ENCODE results near the gene FAM76B. TPM values are rescaled to one million over a fixed set of nuclear protein-coding genes. Genes with fewer than 3 reads are reported as not detected.

Gene FAM76B
- total and polyA plus RNA-seq, 2 of the 13 experiments (the other 11 are each of a cell fraction or from before 2014, with no cell fraction given), result 20.2 to 24.2 TPM

- TF ChIP-seq FOXP4 (CRISPR knock-in tag; IDR thresholded peaks at IDR 0.05) (0 out of 2 replicates have a peak, but pooled peaks have one; percentile 11), STAT5B (CRISPR knock-in tag; IDR thresholded peaks at IDR 0.05) (no peak), ZNF18 (CRISPR knock-in tag; IDR thresholded peaks at IDR 0.05; ENCODE audit: insufficient replicate concordance) (no peak), NFE2L1 (CRISPR knock-in tag; IDR thresholded peaks at IDR 0.05; ENCODE audit: borderline replicate concordance) (no peak), FIP1L1 (IDR thresholded peaks at IDR 0.05; ENCODE audit: borderline replicate concordance, insufficient read depth, low read depth, low read length) (no peak), ZNF652 (CRISPR knock-in tag; IDR thresholded peaks at IDR 0.05; ENCODE audit: borderline replicate concordance, low read depth) (no peak), ZNF749 (CRISPR knock-in tag; IDR thresholded peaks at IDR 0.05; ENCODE audit: borderline replicate concordance) (no peak; the same call in 1 of the 2 replicates), ATF4 (CRISPR knock-in tag; IDR thresholded peaks at IDR 0.05) (peak in 1 of 2 experiments; percentile 69; a peak in 2 of 4 replicates), ZNF670 (CRISPR knock-in tag; IDR thresholded peaks at IDR 0.05; ENCODE audit: borderline replicate concordance) (peak; percentile 22; the same call in 1 of the 2 replicates), ZC3H13 (CRISPR knock-in tag; IDR thresholded peaks at IDR 0.05) (no peak), YEATS4 (CRISPR knock-in tag; IDR thresholded peaks at IDR 0.05; ENCODE audit: borderline replicate concordance) (peak; percentile 67), RBM39 (IDR thresholded peaks at IDR 0.05; ENCODE audit: low read depth, low read length, poor library complexity, severe bottlenecking) (no peak), DZIP1 (CRISPR knock-in tag; IDR thresholded peaks at IDR 0.05) (0 out of 2 replicates have a peak, but pooled peaks have one; percentile 27), NRL (CRISPR knock-in tag; IDR thresholded peaks at IDR 0.05; ENCODE audit: borderline replicate concordance) (no peak; the same call in 1 of the 2 replicates), DBP (CRISPR knock-in tag; IDR thresholded peaks at IDR 0.05; ENCODE audit: not compliant biosample characterization) (no peak), CBX5 (CRISPR knock-in tag; IDR thresholded peaks at IDR 0.05; ENCODE audit: borderline replicate concordance) (no peak), EEA1 (CRISPR knock-in tag; IDR thresholded peaks at IDR 0.05; ENCODE audit: borderline replicate concordance) (no peak), ZNF530 (CRISPR knock-in tag; IDR thresholded peaks at IDR 0.05; ENCODE audit: low read depth) (no peak), ZNF335 (CRISPR knock-in tag; IDR thresholded peaks at IDR 0.05) (no peak)
Measured at GRCh38 chr11:95790123-95790932, 746 bp upstream of the FAM76B start, which contains the start of gene CEP57 (continued).
